ENCODE data around the gene ACAD9.

ACAD9 gene

GRCh38 chr3:128933213-128933921 lies 53.9 kb downstream of the ACAD9 start:
- Histone ChIP-seq H3K4me3 (ENCODE audit: low read depth, low read length) (no peak overlapping the region), H3K36me3 (no peaks in the 10 kb centered on the region), H3K9me3 (no peaks in the 10 kb centered on the region; the same call in 1 of the 2 replicates), H3K27me3 (peaks cover 38% of the 10 kb centered on the region), H3K4me1 (no peaks in the 10 kb centered on the region)
- no peak for DNase-seq
- TF ChIP-seq, protein P1, sequence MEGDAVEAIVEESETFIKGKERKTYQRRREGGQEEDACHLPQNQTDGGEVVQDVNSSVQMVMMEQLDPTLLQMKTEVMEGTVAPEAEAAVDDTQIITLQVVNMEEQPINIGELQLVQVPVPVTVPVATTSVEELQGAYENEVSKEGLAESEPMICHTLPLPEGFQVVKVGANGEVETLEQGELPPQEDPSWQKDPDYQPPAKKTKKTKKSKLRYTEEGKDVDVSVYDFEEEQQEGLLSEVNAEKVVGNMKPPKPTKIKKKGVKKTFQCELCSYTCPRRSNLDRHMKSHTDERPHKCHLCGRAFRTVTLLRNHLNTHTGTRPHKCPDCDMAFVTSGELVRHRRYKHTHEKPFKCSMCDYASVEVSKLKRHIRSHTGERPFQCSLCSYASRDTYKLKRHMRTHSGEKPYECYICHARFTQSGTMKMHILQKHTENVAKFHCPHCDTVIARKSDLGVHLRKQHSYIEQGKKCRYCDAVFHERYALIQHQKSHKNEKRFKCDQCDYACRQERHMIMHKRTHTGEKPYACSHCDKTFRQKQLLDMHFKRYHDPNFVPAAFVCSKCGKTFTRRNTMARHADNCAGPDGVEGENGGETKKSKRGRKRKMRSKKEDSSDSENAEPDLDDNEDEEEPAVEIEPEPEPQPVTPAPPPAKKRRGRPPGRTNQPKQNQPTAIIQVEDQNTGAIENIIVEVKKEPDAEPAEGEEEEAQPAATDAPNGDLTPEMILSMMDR (IDR thresholded peaks at IDR 0.05; ENCODE audit: low read depth, low read length) = no peak

GRCh38 chr3:128933922-128934253 lies 54.5 kb downstream of the ACAD9 start:
- Histone ChIP-seq H3K27me3 (peaks cover 38% of the 10 kb centered on the region), H3K4me1 (no peaks in the 10 kb centered on the region), H3K36me3 (no peaks in the 10 kb centered on the region), H3K4me3 (ENCODE audit: low read depth, low read length) (no peak overlapping the region), H3K9me3 (no peaks in the 10 kb centered on the region; the same call in 1 of the 2 replicates)
- TF ChIP-seq, protein P1 (IDR thresholded peaks at IDR 0.05; ENCODE audit: low read depth, low read length) = no peak
- DNase-seq = no peak

GRCh38 chr3:128935922-128936321 lies 56.5 kb downstream of the ACAD9 start:
- no peaks in the 10 kb centered on the region for H3K4me1 ChIP-seq
- TF ChIP-seq, protein P1 (IDR thresholded peaks at IDR 0.05; ENCODE audit: low read depth, low read length) = no peak
- no peak for DNase-seq
- no peaks in the 10 kb centered on the region for H3K36me3 ChIP-seq
- H3K27me3 ChIP-seq = peaks cover 41% of the 10 kb centered on the region
- no peak overlapping the region for H3K4me3 ChIP-seq (ENCODE audit: low read depth, low read length)
- no peaks in the 10 kb centered on the region; the same call in 1 of the 2 replicates for H3K9me3 ChIP-seq

- Histone ChIP-seq H3K4me3 (ENCODE audit: low read depth, low read length) (no peak overlapping the region), H3K36me3 (no peaks in the 10 kb centered on the region)
- TF ChIP-seq, protein P1 (IDR thresholded peaks at IDR 0.05; ENCODE audit: low read depth, low read length) = no peak
Observed at GRCh38 chr3:128936341-128936740, 56.9 kb downstream of the ACAD9 start.

GRCh38 chr3:128940252-128940651 lies 60.8 kb downstream of the ACAD9 start:
- Histone ChIP-seq H3K27me3 (peaks cover 14% of the 10 kb centered on the region), H3K9me3 (no peaks in the 10 kb centered on the region), H3K4me1 (no peaks in the 10 kb centered on the region), H3K4me3 (ENCODE audit: low read depth, low read length) (no peak overlapping the region), H3K36me3 (no peaks in the 10 kb centered on the region)
- TF ChIP-seq, protein P1 (IDR thresholded peaks at IDR 0.05; ENCODE audit: low read depth, low read length) = no peak
- DNase-seq = no peak

More at GRCh38 chr3:128936341-128936740, 56.9 kb downstream of the ACAD9 start:
- H3K27me3 ChIP-seq = peaks cover 41% of the 10 kb centered on the region
- no peaks in the 10 kb centered on the region for H3K9me3 ChIP-seq
- H3K4me1 ChIP-seq = no peaks in the 10 kb centered on the region
- DNase-seq = no peak

DNA sequence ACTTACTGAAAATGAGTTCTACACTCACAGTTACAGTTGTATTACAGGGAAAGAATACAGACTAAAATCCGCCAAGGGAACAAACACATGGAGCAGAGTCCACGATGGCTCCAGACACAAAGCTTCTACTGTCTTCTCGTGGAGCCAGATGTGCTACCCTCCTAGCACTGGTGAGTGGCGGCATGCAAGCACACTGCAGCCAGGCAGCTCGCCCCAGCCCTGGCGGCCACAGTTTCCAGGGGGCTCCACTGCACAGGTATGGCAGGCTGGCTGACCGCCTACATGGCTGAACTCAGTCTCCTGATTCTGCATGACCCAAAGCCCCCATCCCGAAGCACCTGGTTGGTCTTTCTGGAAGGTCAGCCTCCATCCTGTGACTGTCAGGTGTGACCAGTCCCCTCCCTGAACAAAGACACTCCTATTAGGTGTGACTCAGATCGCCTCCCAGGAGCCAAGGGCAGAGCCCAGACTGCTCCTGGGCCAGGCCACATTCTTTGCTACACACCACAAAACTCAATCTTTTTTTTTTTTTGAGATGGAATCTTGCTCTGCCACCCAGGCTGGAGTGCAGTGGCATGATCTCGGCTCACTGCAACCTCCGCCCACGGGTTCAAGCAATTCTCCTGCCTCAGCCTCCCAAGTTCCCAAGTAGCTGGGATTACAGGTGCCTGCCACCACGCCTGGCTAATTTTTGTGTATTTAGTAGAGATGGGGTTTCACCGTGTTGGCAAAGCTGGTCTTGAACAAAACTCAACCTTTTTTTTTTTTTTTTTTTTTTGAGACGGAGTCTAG lies 62.9 kb downstream of the ACAD9 start:
- no peaks in the 10 kb centered on the region for H3K4me1 ChIP-seq
- TF ChIP-seq, protein P1 (IDR thresholded peaks at IDR 0.05; ENCODE audit: low read depth, low read length) = no peak
- H3K27me3 ChIP-seq = peaks cover 6% of the 10 kb centered on the region
- no peak for DNase-seq
- no peaks in the 10 kb centered on the region for H3K36me3 ChIP-seq
- no peak overlapping the region for H3K4me3 ChIP-seq (ENCODE audit: low read depth, low read length)
- H3K9me3 ChIP-seq = no peaks in the 10 kb centered on the region
